HUES48 (cell line): ENCODE results near the gene GPX7.
"Not testable (repeated sequence)": the region's sequence is repeated elsewhere in the genome, so short reads cannot be mapped to it uniquely, and the experiment has no call there.

Experiments
- H3K27ac ChIP-seq: one replicate; pipeline ENCODE4 v1.7.0; 2013; ENCODE audit warnings: low read depth, low read length, inconsistent platforms
- H3K27me3 ChIP-seq: 2 replicates; pipeline ENCODE4 v1.6.1; 2013; ENCODE audit warnings: mild to moderate bottlenecking, low read length; ENCODE audit not compliant: control insufficient read depth, insufficient read depth
- H3K36me3 ChIP-seq: 2 replicates; pipeline ENCODE4 v1.6.1; 2013; ENCODE audit warnings: low read length; ENCODE audit not compliant: control insufficient read depth, insufficient read depth
- H3K4me1 ChIP-seq: 2 replicates; pipeline ENCODE4 v1.6.1; 2013; ENCODE audit warnings: mild to moderate bottlenecking, low read length; ENCODE audit not compliant: control insufficient read depth, insufficient read depth
- H3K4me3 ChIP-seq: 2 replicates; pipeline ENCODE4 v1.5.1; 2013; ENCODE audit warnings: mild to moderate bottlenecking, low read depth, low read length
- H3K9ac ChIP-seq: 2 replicates; pipeline ENCODE4 v1.6.1; 2013; ENCODE audit warnings: mild to moderate bottlenecking, low read depth, low read length, moderate library complexity
- H3K9me3 ChIP-seq: 2 replicates; pipeline ENCODE4 v1.6.1; 2013; ENCODE audit warnings: low read length; ENCODE audit not compliant: control insufficient read depth, insufficient read depth

The GPX7 gene

DNA sequence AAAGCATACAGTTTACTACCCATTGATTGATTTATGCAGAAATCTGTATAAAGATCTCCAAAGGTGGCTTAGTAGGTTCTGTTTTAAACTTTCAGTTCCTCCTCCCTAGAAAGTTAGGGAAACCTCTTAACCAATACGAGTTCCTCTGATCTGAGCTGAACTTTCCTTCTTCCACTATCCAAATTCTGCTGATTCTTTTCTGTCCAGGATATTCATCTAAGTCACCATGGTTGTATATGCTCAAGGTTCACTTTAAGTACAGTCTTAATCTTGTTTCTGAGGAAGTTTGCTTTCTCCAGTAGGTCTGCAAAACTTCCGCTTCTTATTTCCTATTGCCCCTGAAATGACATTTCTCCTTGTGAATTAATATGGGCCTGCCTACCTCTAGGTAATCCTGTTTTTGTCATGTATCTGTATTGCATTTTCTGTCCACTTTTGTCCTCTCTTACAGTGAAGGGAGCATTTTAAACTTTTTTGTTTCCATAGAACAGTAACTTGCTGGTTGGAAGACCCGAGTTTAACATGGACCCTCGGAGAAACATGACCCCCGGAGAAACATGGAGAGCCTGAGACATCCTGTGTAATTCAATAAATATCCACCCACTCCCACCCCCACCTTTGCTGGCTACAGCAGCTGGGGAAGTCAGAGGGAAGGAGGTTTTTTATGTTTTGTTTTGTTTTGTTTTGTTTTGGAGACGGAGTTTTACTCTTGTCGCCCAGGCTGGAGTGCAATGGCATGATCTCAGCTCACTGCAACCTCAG is 32.5 kb upstream of the GPX7 start:
- no peaks in the 10 kb centered on the region for H3K36me3 ChIP-seq
- no peak overlapping the region for H3K9ac ChIP-seq
- H3K27me3 ChIP-seq, result no peaks in the 10 kb centered on the region
- H3K4me3 ChIP-seq, result no peak overlapping the region
- H3K9me3 ChIP-seq, result no peaks in the 10 kb centered on the region
- peaks cover 5% of the 10 kb centered on the region for H3K4me1 ChIP-seq
- no peak overlapping the region for H3K27ac ChIP-seq

- peaks cover 5% of the 10 kb centered on the region for H3K4me1 ChIP-seq
- H3K27me3 ChIP-seq, result no peaks in the 10 kb centered on the region
- H3K4me3 ChIP-seq, result no peak overlapping the region
- no peak overlapping the region for H3K27ac ChIP-seq
- H3K9ac ChIP-seq, result no peak overlapping the region
- no peaks in the 10 kb centered on the region for H3K9me3 ChIP-seq
- no peaks in the 10 kb centered on the region for H3K36me3 ChIP-seq
Observed at GRCh38 chr1:52571783-52572182, 30.4 kb upstream of the GPX7 start.

DNA sequence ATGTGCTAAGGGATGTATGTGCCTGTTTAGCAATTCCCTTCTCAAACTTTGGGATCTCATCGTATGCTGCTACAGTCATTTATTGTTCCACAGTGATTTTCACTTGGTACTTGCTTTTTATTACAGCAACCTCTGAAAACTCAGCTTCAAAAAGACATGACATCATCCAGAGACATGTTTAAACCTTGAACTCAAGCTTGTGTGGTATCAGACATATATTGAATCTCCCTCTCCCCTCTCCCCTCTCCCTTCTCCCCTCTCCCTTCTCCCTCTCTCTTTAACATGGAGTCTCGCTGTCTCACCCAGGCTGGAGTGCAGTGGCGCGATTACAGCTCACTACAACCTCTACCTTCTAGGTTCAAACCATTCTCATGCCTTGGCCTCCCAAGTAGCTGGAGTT is 29.8 kb upstream of the GPX7 start:
- no peak overlapping the region for H3K4me3 ChIP-seq
- H3K27me3 ChIP-seq, result no peaks in the 10 kb centered on the region
- H3K9ac ChIP-seq, result no peak overlapping the region
- H3K9me3 ChIP-seq, result no peaks in the 10 kb centered on the region
- peaks cover 5% of the 10 kb centered on the region for H3K4me1 ChIP-seq
- no peak overlapping the region for H3K27ac ChIP-seq
- H3K36me3 ChIP-seq, result no peaks in the 10 kb centered on the region

- no peaks in the 10 kb centered on the region for H3K9me3 ChIP-seq
- no peaks in the 10 kb centered on the region for H3K27me3 ChIP-seq
- no peak overlapping the region for H3K9ac ChIP-seq
- H3K27ac ChIP-seq, result no peak overlapping the region
- H3K4me3 ChIP-seq, result no peak overlapping the region
- no peaks in the 10 kb centered on the region for H3K4me1 ChIP-seq
- H3K36me3 ChIP-seq, result no peaks in the 10 kb centered on the region
Observed at GRCh38 chr1:52574594-52574993, 27.6 kb upstream of the GPX7 start.

DNA sequence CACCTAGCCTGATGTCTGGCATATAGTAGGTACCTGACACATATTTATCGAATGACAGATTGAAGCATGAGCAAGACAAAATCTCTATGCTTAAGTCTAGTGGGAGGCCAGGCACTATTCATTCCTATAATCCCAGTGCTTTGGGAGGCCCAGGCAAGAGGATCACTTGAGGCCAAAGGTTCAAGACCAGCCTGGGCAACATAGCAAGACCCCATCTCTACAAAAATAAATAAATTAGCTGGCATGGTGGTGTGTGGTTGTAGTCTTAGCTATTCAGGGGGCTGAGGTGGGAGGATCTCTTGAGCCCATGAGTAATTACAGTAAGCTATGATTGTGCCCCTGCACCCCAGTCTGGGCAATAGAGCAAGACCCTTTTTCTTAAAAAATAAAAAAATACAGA is 26.1 kb upstream of the GPX7 start:
- no peaks in the 10 kb centered on the region for H3K27me3 ChIP-seq
- no peak overlapping the region for H3K9ac ChIP-seq
- no peak overlapping the region for H3K4me3 ChIP-seq

GRCh38 chr1:52578066-52578465 is 24.1 kb upstream of the GPX7 start:
- not testable (repeated sequence) for H3K4me1 ChIP-seq, H3K27me3 ChIP-seq, H3K9ac ChIP-seq, H3K27ac ChIP-seq, H3K4me3 ChIP-seq, H3K36me3 ChIP-seq, H3K9me3 ChIP-seq

More for the DNA sequence above, 26.1 kb upstream of the GPX7 start:
- Histone ChIP-seq H3K9me3 (no peaks in the 10 kb centered on the region), H3K36me3 (no peaks in the 10 kb centered on the region), H3K27ac (no peak overlapping the region), H3K4me1 (no peaks in the 10 kb centered on the region)

- H3K27me3 ChIP-seq, result no peaks in the 10 kb centered on the region
- no peaks in the 10 kb centered on the region for H3K9me3 ChIP-seq
- H3K4me1 ChIP-seq, result no peaks in the 10 kb centered on the region
- no peaks in the 10 kb centered on the region for H3K36me3 ChIP-seq
- H3K9ac ChIP-seq, result no peak overlapping the region
- H3K4me3 ChIP-seq, result no peak overlapping the region
- no peak overlapping the region for H3K27ac ChIP-seq
Observed at GRCh38 chr1:52579415-52579814, 22.8 kb upstream of the GPX7 start.

- no peaks in the 10 kb centered on the region for H3K9me3 ChIP-seq
- no peaks in the 10 kb centered on the region for H3K36me3 ChIP-seq
- H3K27me3 ChIP-seq, result no peaks in the 10 kb centered on the region
- no peak overlapping the region for H3K4me3 ChIP-seq
- no peak overlapping the region for H3K9ac ChIP-seq
- no peak overlapping the region for H3K27ac ChIP-seq
- no peaks in the 10 kb centered on the region for H3K4me1 ChIP-seq
Observed at GRCh38 chr1:52580283-52580682, 21.9 kb upstream of the GPX7 start.

GRCh38 chr1:52582116-52582696 is 20.0 kb upstream of the GPX7 start:
- Histone ChIP-seq H3K4me3 (no peak overlapping the region), H3K9ac (no peak overlapping the region), H3K27ac (no peak overlapping the region), H3K9me3 (no peaks in the 10 kb centered on the region), H3K27me3 (no peaks in the 10 kb centered on the region), H3K36me3 (no peaks in the 10 kb centered on the region), H3K4me1 (no peaks in the 10 kb centered on the region)

- Histone ChIP-seq H3K36me3 (no peaks in the 10 kb centered on the region), H3K4me3 (no peak overlapping the region), H3K27me3 (no peaks in the 10 kb centered on the region), H3K27ac (no peak overlapping the region), H3K4me1 (peaks cover 6% of the 10 kb centered on the region), H3K9ac (no peak overlapping the region), H3K9me3 (no peaks in the 10 kb centered on the region)
Observed at GRCh38 chr1:52585474-52585873, 16.7 kb upstream of the GPX7 start.

DNA sequence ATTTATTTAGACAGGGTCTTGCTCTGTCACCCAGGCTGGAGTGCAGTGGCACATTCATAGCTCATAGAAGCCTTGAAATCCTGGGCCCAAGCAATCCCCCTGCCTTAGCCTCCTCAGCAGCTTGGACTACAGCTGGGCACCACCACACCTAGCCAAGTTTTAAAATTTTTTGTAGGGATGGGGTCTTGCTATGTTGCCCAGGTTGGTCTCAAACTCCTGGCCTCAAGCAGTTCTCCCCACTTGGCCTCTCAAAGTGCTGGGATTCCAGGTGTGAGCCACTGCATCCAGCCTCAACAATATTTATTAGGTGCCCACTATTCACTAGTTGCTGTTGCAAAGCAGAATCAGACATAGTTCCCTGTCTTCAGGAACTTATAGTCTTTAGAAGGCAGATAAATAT is 14.1 kb upstream of the GPX7 start:
- Histone ChIP-seq H3K4me3 (no peak overlapping the region), H3K9ac (no peak overlapping the region), H3K27me3 (no peaks in the 10 kb centered on the region), H3K4me1 (peaks cover 6% of the 10 kb centered on the region), H3K27ac (no peak overlapping the region), H3K9me3 (no peaks in the 10 kb centered on the region), H3K36me3 (no peaks in the 10 kb centered on the region)
